Jurkat, Clone E6-1 (cell line): ENCODE data around the gene FANCI. TPM values are rescaled to one million over a fixed set of nuclear protein-coding genes. Genes with fewer than 3 reads are reported as not detected.

ENCODE experiments used
- DNase-seq: peaks from one replicate; pipeline ENCODE4 v3.0.0-alpha.2; 2011; ENCODE audit warnings: low read depth, low spot score
- H3K4me3 ChIP-seq: 2 replicates; pipeline ENCODE4 v1.5.1; 2011; ENCODE audit warnings: mild to moderate bottlenecking, low read length, control low read depth, moderate library complexity
- polyA plus RNA-seq: library from polyadenylated mRNA; unstranded; fragments of >200 nt; gene quantifications from one replicate; pipeline ENCODE4 v1.2.1, GENCODE V29; 2012; ENCODE audit warnings: missing spikeins; ENCODE audit not compliant: insufficient read length, insufficient read depth

Gene FANCI
- polyA plus RNA-seq, result 187 TPM

GRCh38 chr15:89243691-89244573, at the start of gene FANCI:
FANCI (plus strand) TSS chr15:89243979; CDS start chr15:89247648, 3,669 bp downstream.
- DNase-seq, result peak; percentile 92

DNA sequence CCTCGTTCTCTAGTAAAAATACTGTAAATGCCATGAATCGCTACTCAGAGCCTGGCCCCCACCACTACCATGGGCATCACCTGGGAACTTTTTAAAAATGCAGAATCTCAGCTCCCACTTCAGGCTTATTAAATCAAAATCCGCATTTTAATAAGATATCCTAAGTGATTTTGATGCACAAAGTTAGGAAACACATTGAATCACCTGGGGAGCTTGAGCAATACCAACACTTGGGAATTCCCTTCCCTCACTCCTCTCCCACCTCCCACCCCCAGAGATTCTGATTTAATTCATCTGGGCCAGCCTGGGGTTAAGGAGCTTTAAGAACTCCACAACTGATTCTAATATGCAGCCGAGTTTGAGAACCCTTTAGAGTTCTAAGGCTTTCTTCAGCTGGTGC, 49.2 kb upstream of the FANCI start:
- no peak for DNase-seq
- no peak overlapping the region for H3K4me3 ChIP-seq

More at GRCh38 chr15:89243691-89244573, at the start of gene FANCI:
- H3K4me3 ChIP-seq, result peak within 1 kb of the TSS; percentile 91

DNA sequence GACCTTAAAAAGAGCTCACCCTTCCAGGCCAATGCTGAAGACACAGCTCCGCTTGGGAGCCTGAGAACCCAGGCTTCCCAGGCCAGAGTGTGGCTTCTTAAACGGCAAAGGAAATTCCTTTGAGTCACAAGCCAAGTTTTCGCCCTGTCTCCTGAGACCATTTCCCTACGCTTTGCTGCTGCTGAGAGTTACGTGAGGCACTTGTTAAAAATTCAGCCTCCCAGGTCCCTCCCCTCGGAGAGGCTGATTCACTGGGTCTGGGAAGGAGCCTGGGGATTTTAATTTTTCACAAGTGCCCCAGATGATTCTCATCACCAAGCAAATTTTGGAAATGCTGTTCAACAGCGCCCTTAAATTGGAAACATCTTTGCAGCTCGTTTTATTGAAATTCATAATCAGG, 47.9 kb upstream of the FANCI start:
- DNase-seq, result no peak
- H3K4me3 ChIP-seq, result no peak overlapping the region

- DNase-seq, result no peak
- H3K4me3 ChIP-seq, result no peak overlapping the region
Observed at GRCh38 chr15:89196241-89196640, 47.5 kb upstream of the FANCI start.

DNA sequence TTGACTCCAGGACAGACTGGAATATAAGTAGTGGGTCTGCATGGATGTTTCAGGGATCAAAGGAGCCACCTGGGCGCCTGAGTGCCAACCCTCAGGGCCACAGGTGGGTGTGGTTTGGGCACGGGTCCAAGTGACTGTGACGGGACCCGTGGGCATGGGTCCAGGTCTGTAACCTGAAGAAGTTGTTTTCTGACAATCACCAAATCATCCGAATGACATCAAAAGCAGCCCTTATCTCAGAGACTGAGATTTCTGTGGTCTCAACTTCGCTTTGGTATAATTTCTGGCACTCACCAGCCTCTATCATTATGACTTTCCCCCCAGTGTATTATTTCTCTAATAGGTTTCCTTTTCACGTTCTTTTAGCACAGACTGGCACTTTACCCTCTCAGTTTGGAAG, 46.8 kb upstream of the FANCI start:
- peak; percentile 44 for DNase-seq

DNA sequence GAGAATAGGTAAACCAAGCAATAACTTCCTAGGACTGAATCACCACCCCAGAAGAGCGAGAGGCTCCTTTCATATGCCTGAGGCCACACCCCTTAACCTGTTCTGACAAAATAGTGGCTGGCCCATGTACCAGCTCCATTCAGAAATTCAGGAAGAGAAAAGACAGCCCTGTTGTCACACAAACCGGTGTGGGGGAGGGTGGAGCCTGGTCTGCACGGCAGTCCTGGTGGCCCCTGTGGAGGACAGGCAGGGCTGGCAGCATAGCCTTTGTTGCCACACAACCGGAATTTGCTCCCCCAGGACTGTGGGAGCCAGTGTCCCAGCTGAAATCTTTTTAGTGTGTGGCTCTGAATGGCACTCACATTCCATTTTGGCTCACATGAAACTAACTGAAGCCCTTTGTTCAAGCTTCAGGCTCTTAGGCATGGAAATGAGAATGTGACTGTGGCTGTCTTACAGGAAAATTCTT, 46.2 kb upstream of the FANCI start:
- no peak for DNase-seq

More for the DNA sequence above, 46.8 kb upstream of the FANCI start:
- H3K4me3 ChIP-seq, result no peak overlapping the region

DNA sequence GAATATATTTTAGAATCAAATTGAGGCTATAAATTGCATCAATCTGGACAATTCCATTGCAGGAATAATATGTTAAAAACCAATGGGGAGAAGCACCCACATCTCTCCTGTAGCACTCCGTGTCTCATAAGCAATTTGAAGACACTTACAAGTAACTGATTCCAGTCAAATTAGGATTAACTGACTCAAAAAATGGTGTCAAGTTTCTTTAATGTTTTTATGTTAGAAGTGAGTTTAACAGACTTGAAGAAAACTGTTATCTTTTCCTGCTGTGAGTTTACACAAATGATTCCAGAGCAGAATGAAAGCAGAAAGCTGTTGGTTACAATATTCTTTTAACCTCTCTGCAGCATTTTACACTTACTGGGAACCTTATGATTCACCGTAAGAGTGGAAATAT, 45.6 kb upstream of the FANCI start:
- no peak overlapping the region for H3K4me3 ChIP-seq
- no peak for DNase-seq

More for the DNA sequence above, 46.2 kb upstream of the FANCI start:
- H3K4me3 ChIP-seq, result no peak overlapping the region

DNA sequence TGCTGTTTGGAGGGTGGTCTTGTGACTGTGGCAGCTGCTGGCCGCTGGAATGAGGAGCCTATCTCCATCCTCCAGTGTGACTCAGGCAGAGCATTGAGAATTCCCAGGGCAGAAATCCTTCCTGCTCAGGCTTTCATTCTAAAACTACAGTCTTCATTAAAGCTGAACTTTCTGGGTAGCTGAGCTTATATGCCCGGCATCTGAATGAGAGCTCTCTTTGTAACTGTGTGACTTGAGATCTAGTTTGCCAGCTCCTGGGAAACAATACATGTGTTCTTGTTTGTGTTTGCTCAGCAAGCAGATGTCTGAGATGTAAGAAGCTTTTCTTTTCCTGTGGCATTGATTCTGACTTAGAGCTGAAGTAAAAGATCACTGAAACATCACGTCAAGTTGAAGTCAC, 44.8 kb upstream of the FANCI start:
- no peak overlapping the region for H3K4me3 ChIP-seq
- no peak for DNase-seq

- no peak for DNase-seq
- H3K4me3 ChIP-seq, result no peak overlapping the region
Observed at GRCh38 chr15:89199746-89200145, 44.0 kb upstream of the FANCI start.

- H3K4me3 ChIP-seq, result no peak overlapping the region
- no peak for DNase-seq
Observed at GRCh38 chr15:89200182-89200581, 43.6 kb upstream of the FANCI start.

- DNase-seq, result no peak
- no peak overlapping the region for H3K4me3 ChIP-seq
Observed at GRCh38 chr15:89201465-89202005, 42.2 kb upstream of the FANCI start.

- peak; percentile 36 for DNase-seq
Observed at GRCh38 chr15:89203705-89204273, 40.0 kb upstream of the FANCI start.

GRCh38 chr15:89205991-89206585, 37.7 kb upstream of the FANCI start:
- H3K4me3 ChIP-seq, result no peak overlapping the region
- peak; percentile 25 for DNase-seq

More at GRCh38 chr15:89203705-89204273, 40.0 kb upstream of the FANCI start:
- H3K4me3 ChIP-seq, result no peak overlapping the region

DNA sequence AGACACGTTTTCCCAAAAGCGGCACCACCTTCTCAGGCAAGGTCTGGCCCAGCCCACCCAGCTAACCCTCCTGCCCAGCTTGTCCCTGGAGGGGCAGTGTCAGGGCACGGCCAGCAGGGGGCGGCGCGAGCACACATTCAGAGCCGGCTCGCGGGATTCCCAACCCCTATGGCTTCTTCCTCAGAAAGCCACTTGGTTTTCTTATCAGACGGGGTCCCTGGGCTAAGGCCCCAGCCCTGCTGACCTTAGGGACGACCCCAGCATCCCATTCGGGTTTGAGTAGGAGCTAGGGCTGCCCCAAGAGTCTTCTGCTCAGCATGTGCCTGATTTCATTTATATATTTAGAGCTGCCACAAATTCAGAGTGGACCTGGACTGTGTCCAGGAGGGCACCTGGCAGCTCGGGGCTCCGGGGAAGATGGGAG, 36.9 kb upstream of the FANCI start:
- DNase-seq, result peak; percentile 51
- peak overlapping the region; percentile 25; the same call in 1 of the 2 replicates for H3K4me3 ChIP-seq

DNA sequence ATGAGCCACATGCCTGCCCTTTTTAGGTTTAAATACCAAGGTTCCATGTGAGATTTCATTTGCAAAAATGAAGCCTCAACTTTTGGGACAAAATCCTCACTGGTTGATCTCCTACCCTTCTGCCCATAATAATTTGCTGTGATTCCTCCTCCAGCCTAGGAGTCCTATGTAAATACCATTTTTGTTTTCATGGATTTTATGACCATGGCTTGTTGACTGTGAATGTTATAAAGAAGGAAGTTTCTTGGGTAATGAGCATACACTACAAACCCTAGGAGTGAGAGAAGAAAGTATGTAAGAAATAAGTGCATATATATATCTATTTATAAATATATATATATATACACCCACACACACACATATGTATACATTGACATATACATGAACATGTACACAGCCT, 35.5 kb upstream of the FANCI start:
- no peak overlapping the region for H3K4me3 ChIP-seq
- no peak for DNase-seq

GRCh38 chr15:89209057-89209456, 34.7 kb upstream of the FANCI start:
- no peak for DNase-seq
- H3K4me3 ChIP-seq, result no peak overlapping the region

DNA sequence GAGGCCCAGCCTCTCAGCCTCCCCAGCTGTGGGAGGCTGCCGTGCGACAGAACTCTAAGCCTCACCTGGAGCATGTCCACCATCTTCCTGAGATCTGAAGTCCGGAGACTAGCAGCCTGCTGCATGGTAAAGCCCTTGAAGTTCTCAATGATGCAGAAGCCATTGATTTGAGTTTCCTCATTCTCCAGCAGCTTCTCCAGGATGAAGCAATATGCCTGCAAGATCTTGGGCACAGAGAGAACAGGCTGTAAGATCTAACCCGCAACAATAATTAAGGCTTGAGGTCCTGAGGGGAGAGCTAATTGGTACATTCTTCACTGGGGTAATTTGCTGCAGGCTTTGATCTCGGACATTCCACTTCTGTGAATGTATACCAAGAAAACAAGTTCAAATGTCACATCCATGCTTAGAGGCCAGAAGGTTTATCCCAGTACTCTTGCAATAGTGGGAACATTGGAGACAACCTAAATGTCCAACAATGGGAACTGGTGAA, 32.1 kb upstream of the FANCI start:
- DNase-seq, result no peak
- no peak overlapping the region for H3K4me3 ChIP-seq

DNA sequence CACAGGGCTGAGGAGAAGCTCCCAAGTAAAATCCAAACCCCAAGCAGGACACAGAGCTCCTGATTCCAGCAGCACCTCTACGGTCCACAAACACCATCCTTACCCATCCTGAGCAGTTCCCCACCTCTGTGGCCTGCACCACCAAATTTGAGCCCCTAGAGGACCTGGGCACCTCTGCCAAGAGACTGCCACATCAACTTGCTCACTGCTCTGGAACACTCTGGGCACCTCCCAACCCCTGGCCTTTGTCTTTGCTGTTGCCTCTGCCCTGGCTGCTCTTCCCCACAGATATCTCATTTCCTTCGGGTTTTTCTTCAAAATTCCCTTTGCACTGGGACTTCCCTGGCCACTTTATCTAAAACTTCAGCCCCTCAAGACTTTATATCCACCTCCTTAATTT, 28.2 kb upstream of the FANCI start:
- H3K4me3 ChIP-seq, result no peak overlapping the region
- no peak for DNase-seq

GRCh38 chr15:89217031-89217430, 26.7 kb upstream of the FANCI start:
- DNase-seq, result no peak
- no peak overlapping the region for H3K4me3 ChIP-seq
